GM06990 (cell line): ENCODE measurements around the gene NEFH.

Experiments used
- DNase-seq: peaks from one replicate; pipeline ENCODE4 v3.0.0-alpha.2; 2011; ENCODE audit not compliant: insufficient read length; ENCODE audit errors: extremely low read depth
- H3K27me3 ChIP-seq: replicated peaks from 2 replicates; pipeline ENCODE4 v1.6.0; 2011; ENCODE audit warnings: low read length; ENCODE audit not compliant: control insufficient read depth, insufficient read depth
- H3K36me3 ChIP-seq: 2 replicates; pipeline ENCODE4 v1.5.1; 2011; ENCODE audit warnings: low read length; ENCODE audit not compliant: control insufficient read depth, insufficient read depth
- H3K4me3 ChIP-seq: replicated peaks from 2 replicates; pipeline ENCODE4 v1.5.1; 2011; ENCODE audit warnings: low read depth, mild to moderate bottlenecking, control low read depth, low read length
- TF ChIP-seq, protein P1 (sequence below): IDR thresholded peaks from 2 replicates; pipeline ENCODE4 v1.5.1; 2011; ENCODE audit warnings: low read length, control low read depth, mild to moderate bottlenecking, inconsistent platforms; ENCODE audit not compliant: insufficient read depth, poor library complexity, severe bottlenecking

The NEFH gene

DNA sequence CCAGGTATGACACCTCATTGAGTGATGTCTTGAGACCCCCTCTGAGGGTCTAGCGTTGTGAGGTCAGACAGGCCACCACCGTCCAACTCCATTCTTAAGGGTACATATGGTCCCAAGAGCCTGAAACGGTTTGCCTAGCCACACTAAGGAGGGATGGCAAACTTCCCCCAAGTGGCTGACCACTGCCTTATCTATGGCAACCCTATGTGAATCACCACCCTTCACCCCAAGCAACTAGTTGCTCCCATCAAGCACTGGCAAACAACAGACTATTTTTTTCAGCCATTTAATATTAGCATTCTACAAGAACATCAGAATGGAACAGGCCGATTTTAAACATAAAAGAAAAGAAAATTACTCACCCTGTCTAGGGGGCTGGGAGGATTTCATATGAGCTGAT, 50.7 kb downstream of the NEFH start:
- Histone ChIP-seq H3K36me3 (peaks cover 22% of the 10 kb centered on the region), H3K27me3 (no peaks in the 10 kb centered on the region), H3K4me3 (no peak overlapping the region)
- no peak for DNase-seq
- TF ChIP-seq, protein P1, sequence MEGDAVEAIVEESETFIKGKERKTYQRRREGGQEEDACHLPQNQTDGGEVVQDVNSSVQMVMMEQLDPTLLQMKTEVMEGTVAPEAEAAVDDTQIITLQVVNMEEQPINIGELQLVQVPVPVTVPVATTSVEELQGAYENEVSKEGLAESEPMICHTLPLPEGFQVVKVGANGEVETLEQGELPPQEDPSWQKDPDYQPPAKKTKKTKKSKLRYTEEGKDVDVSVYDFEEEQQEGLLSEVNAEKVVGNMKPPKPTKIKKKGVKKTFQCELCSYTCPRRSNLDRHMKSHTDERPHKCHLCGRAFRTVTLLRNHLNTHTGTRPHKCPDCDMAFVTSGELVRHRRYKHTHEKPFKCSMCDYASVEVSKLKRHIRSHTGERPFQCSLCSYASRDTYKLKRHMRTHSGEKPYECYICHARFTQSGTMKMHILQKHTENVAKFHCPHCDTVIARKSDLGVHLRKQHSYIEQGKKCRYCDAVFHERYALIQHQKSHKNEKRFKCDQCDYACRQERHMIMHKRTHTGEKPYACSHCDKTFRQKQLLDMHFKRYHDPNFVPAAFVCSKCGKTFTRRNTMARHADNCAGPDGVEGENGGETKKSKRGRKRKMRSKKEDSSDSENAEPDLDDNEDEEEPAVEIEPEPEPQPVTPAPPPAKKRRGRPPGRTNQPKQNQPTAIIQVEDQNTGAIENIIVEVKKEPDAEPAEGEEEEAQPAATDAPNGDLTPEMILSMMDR, result no peak

DNA sequence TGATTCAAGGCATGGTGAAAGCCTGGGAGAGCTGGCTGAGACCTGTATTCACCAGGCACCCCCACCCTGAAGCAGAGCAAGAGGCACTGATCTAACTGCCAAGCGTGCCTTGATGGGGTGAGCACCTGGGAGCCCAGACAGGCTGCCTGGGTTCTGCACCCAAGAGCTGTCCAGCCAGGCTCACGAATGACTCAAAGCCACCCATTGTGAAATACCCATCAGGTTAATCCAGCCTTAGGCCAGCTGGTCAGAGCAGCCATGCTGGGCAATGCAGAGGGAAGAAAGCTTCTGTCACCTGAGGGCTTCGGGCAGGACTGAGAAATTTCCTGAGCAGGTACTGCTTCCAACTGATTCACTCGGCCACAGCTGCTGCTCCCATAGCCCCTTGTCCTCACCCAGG, 51.4 kb downstream of the NEFH start:
- Histone ChIP-seq H3K27me3 (no peaks in the 10 kb centered on the region), H3K36me3 (peaks cover 27% of the 10 kb centered on the region), H3K4me3 (no peak overlapping the region)
- DNase-seq, result no peak
- TF ChIP-seq, protein P1, result no peak

DNA sequence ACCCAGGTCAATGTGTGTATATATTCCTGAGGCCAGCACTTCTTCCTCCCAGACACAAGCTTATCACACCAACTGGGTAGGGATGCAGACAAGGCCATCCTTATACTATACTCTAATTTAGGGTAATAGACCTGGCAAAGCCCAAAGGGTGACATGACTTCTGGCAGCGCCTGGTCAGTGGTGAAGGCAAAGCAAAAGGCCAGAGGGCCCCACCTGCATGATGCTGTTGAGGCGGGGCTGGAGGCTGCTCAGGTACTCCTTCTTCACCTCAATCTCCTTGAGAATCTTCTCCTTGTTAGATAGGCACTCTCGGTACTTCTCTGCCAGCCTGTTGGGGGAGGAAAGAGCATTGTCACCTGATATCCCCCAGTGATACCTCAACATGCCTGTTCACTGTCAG, 56.4 kb downstream of the NEFH start:
- H3K36me3 ChIP-seq, result peaks cover 22% of the 10 kb centered on the region

DNA sequence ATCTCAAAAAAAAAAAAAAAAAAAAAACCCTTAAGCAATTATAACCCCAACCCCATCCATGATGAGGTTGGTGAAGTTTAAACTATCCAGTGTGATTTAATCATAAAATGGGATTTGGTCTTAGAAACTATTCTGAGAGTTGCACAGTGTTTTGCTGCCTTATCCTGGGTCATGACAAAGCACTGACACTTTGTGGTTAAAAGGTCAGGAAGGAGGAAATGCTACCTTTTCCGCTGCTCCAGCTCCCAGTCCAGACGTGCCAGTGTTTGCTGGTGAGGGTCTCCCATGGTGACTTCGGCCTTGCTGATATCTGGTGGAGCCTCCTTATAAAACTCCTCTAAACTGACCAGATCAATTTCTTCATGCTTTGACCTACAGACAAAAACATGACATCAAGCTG, 59.1 kb downstream of the NEFH start:
- DNase-seq, result no peak
- peaks cover 24% of the 10 kb centered on the region for H3K36me3 ChIP-seq
- no peak overlapping the region for H3K4me3 ChIP-seq
- no peaks in the 10 kb centered on the region for H3K27me3 ChIP-seq
- TF ChIP-seq, protein P1, result no peak

More for the DNA sequence above, 56.4 kb downstream of the NEFH start:
- no peaks in the 10 kb centered on the region for H3K27me3 ChIP-seq
- DNase-seq, result no peak
- TF ChIP-seq, protein P1, result no peak
- no peak overlapping the region for H3K4me3 ChIP-seq
